CD4-positive, alpha-beta T cell treated with Interferon gamma for 1 hour (primary cell): ENCODE measurements around the gene MLYCD.

Source experiments
- DNase-seq: peaks from one replicate; pipeline ENCODE4 v3.0.0-alpha.2; 2020

Gene MLYCD

DNA sequence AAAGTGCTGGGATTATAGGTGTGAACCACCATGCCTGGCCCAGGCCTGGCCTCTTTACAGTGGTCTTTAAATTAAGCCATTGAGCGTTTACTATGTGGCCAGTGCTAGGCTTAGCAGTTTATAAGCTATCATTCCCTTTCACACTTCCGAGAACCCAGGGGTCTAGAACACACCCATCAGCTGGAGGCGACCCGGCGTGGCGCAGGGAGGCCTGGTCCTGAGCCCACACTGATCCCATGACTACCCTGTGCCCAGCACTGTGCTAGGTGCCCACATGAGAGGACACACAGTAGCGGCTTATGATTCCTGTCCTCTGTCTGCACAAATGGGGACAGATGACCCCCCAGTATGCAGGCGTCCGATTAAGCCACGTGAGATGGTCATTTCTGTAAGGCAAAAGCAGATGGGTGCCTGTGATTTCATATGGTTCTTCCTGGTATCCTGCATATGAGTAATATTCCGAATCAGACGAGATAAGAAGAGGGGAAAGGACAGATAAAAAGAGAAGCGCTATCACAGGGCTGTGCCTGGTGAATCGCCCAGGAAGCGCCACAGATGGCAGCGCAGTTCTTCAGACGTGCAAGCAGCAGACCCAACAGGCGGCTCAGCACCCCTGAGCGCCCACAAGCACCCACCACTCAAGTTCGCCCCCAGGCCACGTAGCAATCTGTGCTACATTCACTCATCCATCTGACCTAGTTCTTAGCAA lies 59.4 kb downstream of the MLYCD start:
- DNase-seq, result no peak

DNA sequence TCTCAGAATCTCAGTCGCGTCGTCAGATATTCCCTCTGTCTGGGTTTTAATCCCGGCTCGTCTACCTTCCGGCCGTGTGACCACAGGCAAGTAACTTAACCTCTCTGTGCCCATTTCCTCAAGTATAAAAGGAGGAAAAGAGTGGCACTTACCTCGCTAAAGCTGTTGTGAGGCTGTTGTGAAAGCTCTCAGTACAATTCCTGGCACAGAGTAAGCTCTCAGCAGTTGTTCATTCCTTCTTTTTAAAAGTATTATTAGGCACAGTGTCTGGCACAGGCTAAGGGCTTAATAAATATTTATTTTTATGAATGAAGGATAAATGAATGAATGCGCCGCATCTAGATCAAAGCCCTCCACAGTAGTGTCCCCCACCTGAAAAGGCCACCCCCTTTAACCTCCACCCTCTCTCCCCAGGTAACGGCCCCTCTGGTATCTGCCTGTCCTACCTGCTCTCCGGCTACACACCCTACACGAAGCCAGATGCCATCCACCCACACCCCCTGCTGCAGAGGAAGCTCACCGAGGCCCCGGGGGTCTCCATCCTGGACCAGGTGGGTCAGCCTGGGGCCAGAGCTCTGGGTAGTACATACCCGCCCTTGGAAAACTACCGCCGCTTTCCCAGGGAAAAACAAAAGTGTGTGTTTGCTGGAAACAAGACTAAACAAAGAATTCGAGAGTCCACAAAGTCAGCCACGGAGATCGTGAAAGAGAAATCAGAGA lies 60.1 kb downstream of the MLYCD start:
- DNase-seq, result no peak

DNA sequence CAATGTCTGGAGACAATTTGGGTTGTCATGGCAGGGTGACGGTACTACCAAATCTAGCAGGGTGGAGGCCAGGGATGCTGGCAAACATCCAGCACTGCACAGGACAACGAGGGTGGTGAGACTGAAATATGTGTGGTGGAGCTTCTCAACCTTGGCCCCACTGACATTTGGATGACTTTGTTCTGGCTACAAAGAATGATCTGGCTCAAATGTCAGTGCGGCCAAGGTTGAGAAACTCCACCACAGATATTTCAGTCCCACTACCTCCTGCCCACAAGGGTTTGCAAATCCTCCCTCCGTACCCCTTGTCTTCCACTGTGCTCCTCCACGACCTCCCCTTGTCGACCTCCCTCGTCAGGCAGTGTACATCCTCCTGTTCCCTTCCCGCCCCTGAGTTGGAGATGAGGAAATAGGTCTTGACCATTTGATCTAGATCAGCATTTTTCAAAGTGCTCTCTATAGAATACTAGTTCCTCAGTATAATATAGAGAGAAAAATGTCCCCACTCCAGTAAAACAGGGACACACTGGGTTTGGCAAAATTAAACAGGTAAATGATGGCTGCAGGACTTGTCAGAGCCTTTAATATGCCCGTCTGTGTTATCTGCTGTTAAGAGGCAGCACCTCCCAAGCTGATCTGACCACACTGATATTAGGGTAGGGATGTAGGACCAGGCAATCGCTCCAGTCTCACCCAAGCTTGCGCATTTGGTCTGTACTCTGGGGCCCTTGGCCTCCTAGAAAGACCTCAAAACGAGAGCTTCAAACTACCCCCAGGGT lies 60.9 kb downstream of the MLYCD start:
- DNase-seq, result no peak

DNA sequence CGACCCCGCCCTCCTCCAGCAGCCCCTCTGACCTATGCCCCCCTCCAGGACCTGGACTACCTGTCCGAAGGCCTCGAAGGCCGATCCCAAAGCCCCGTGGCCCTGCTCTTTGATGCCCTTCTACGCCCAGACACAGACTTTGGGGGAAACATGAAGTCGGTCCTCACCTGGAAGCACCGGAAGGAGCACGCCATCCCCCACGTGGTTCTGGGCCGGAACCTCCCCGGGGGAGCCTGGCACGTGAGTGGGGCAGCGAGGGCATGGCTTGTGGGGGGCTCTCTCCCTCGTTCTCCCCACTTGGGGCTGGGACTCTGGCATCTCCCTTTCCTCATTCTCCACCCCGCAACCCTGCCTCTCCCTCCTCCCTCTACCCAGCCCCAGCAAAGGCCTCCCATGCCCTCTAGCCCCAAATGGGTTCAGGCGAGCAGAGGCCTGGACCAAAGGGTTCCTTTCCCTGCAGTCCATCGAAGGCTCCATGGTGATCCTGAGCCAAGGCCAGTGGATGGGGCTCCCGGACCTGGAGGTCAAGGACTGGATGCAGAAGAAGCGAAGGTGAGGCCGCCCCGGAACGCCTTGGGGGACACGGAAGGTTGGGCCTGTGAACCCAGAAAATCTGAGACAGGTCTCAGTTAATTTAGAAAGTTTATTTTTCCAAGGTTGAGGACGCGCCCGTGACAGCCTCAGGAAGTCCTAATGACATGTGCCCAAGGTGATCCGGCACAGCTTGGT lies 61.8 kb downstream of the MLYCD start:
- DNase-seq, result no peak

DNA sequence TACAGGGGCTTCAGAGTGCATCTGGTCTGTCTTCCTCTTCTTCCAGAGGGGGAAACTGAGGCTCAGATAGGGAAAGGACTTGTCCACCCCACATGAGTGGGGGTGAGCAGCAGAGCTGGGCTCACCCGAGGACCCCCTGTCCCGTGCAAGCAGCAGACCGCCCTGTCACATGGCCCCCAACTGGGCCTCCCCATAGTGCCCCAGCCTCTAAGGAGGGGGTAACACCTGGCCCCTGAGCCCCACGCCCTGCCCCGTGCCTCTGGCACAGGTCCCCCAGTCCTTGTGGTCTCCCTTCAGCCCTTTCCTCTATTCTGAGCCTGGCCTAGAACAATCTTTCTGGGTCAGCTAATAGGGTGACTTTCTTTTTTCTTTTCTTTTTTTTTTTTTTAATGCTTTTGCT lies 62.7 kb downstream of the MLYCD start:
- DNase-seq, result no peak

- no peak for DNase-seq
Measured at GRCh38 chr16:83963277-83964119, 64.6 kb downstream of the MLYCD start.

GRCh38 chr16:83964684-83965443 lies 65.9 kb downstream of the MLYCD start:
- no peak for DNase-seq

GRCh38 chr16:83965444-83966152 lies 66.7 kb downstream of the MLYCD start:
- no peak for DNase-seq

DNA sequence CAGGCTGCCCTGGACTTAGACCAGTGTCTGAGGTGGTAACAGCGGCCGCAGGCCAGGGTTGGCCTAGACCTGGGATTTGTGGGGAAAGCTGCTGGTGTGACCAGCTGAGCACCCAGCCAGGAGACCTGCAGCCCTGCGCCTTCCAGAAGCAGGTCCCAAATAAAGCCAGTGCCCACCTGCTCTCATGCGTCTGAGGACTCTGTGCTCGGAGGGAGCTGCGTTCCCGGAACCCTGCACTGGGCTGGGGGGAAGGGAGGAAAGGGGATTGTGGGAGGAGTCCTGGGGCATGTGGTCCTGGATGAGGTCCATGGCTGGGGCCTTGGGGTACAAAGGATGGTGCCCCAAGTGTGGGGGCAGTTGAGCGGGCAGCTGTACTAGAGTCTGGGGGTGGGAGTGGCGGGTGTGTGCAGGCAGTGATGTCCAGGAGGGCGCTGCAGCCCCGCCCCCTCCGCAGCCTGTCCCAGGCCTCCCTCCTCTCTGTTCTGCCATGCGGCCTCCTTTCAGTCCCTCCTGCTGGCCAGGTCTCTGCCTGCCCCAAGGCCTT lies 67.3 kb downstream of the MLYCD start:
- no peak for DNase-seq

GRCh38 chr16:83967091-83967490 lies 68.2 kb downstream of the MLYCD start:
- no peak for DNase-seq

- no peak for DNase-seq
Measured at GRCh38 chr16:83967838-83968305, 69.0 kb downstream of the MLYCD start, which contains the start of gene NECAB2. Gene NECAB2 (plus strand): TSS chr16:83968244. CDS start chr16:83968649, 405 bp downstream.

DNA sequence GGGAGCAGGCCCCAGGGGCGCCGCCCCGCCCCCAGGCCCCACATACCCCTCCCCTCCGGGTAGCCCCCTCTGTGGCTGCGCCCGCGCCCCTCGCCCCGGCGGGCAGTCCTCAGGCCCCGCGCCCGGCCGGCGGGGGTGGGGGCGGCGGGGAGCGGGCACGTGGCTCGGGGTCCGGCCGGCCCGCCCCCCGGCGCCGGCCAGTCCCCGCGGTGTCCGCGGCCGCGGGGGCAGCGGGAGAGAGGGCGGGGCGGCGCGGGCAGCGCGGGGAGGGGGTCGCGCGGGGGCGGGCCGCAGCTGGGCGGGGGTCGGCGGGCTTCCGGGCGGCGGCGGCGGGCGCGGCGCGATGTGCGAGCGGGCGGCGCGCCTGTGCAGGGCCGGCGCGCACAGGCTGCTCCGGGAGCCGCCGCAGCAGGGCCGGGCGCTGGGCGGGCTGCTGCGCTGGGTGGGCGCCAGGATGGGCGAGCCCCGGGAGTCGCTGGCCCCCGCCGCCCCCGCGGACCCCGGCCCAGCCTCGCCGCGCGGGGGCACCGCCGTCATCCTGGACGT lies 69.5 kb downstream of the MLYCD start:
- DNase-seq, result no peak

GRCh38 chr16:83968891-83969649 lies 70.2 kb downstream of the MLYCD start:
- no peak for DNase-seq

DNA sequence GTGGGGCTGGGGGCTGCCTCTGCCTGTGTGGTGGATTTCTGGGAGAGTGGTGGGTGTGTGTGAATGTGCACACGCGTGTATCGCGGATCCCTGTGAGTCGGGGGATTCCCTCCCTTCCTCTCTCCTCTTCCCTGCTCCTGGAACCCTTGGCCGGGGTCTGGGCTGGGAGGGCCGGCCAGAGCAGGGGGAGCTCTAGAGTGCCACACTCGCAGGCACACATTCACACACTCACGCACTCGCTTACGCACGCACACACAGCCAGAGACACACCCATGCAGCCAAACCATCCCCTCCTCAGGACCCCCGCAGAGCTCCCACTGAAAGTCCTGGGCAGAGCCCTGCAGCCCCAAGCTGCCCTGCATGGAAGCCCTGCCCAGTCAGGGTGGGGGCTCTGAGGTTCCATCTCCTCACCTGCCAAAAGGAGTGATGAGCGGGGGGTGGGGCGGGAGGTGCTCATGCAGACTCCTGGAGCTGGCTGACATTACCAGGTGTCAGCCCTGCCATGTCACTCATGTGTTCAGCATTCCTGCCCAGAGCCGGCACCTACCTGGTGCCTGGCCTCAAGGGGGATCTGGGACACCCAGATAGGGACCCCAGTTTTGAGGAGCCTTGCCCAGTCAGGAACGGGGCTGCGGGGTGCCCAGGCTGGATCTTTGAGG lies 71.0 kb downstream of the MLYCD start:
- no peak for DNase-seq

GRCh38 chr16:83970430-83970815 lies 71.5 kb downstream of the MLYCD start:
- no peak for DNase-seq

GRCh38 chr16:83971165-83972130 lies 72.5 kb downstream of the MLYCD start:
- no peak for DNase-seq
